ENCODE results near the gene IGFBP1. TPM values are rescaled to one million over a fixed set of nuclear protein-coding genes. Genes with fewer than 3 reads are reported as not detected.

The IGFBP1 gene
- total RNA-seq, 1 experiment from 2014 or later, result not detected

- H3K79me2 ChIP-seq (ENCODE audit: low read length), result no peaks in the 10 kb centered on the region
- no peak overlapping the region for H3K9ac ChIP-seq (ENCODE audit: low read length)
- H3K4me2 ChIP-seq (ENCODE audit: low read depth, low read length, poor library complexity, severe bottlenecking), result no peak overlapping the region
- H3K9me3 ChIP-seq (ENCODE audit: low read length), result no peaks in the 10 kb centered on the region
- H4K20me1 ChIP-seq (ENCODE audit: insufficient read depth, low read depth, low read length), result no peaks in the 10 kb centered on the region
- no peaks in the 10 kb centered on the region for H3K27me3 ChIP-seq (ENCODE audit: low read length)
- no peak overlapping the region for H3K27ac ChIP-seq (ENCODE audit: low read length)
- no peaks in the 10 kb centered on the region for H3K36me3 ChIP-seq (ENCODE audit: insufficient read depth, low read length)
- no peaks in the 10 kb centered on the region for H3K9me2 ChIP-seq (replicated peaks; ENCODE audit: insufficient read depth, low read length)
- DNase-seq, result no peak
- H3K4me1 ChIP-seq (ENCODE audit: low read length), result no peaks in the 10 kb centered on the region
- H2AFZ ChIP-seq (ENCODE audit: low read length), result no peak overlapping the region
- no peak overlapping the region for H3K4me3 ChIP-seq (ENCODE audit: low read length)
These were observed 4.2 kb downstream of the IGFBP1 start for GRCh38 chr7:45892407-45893035.

- H3K79me2 ChIP-seq (ENCODE audit: low read length), result no peaks in the 10 kb centered on the region
- H3K4me3 ChIP-seq (ENCODE audit: low read length), result no peak overlapping the region
- no peak overlapping the region for H3K9ac ChIP-seq (ENCODE audit: low read length)
- no peaks in the 10 kb centered on the region for H3K9me2 ChIP-seq (replicated peaks; ENCODE audit: insufficient read depth, low read length)
- no peak overlapping the region for H2AFZ ChIP-seq (ENCODE audit: low read length)
- H3K27me3 ChIP-seq (ENCODE audit: low read length), result no peaks in the 10 kb centered on the region
- H3K4me1 ChIP-seq (ENCODE audit: low read length), result no peaks in the 10 kb centered on the region
- no peaks in the 10 kb centered on the region for H3K9me3 ChIP-seq (ENCODE audit: low read length)
- H3K27ac ChIP-seq (ENCODE audit: low read length), result no peak overlapping the region
- H3K36me3 ChIP-seq (ENCODE audit: insufficient read depth, low read length), result no peaks in the 10 kb centered on the region
- no peak for DNase-seq
- H4K20me1 ChIP-seq (ENCODE audit: insufficient read depth, low read depth, low read length), result no peaks in the 10 kb centered on the region
- H3K4me2 ChIP-seq (ENCODE audit: low read depth, low read length, poor library complexity, severe bottlenecking), result no peak overlapping the region
These were observed 5.2 kb downstream of the IGFBP1 start for GRCh38 chr7:45893374-45893995.

GRCh38 chr7:45893996-45894664, 5.8 kb downstream of the IGFBP1 start:
- Histone ChIP-seq H4K20me1 (ENCODE audit: insufficient read depth, low read depth, low read length) (no peaks in the 10 kb centered on the region), H2AFZ (ENCODE audit: low read length) (no peak overlapping the region), H3K4me1 (ENCODE audit: low read length) (no peaks in the 10 kb centered on the region), H3K36me3 (ENCODE audit: insufficient read depth, low read length) (no peaks in the 10 kb centered on the region), H3K4me2 (ENCODE audit: low read depth, low read length, poor library complexity, severe bottlenecking) (no peak overlapping the region), H3K27me3 (ENCODE audit: low read length) (no peaks in the 10 kb centered on the region), H3K9ac (ENCODE audit: low read length) (no peak overlapping the region), H3K79me2 (ENCODE audit: low read length) (no peaks in the 10 kb centered on the region), H3K9me3 (ENCODE audit: low read length) (no peaks in the 10 kb centered on the region), H3K27ac (ENCODE audit: low read length) (no peak overlapping the region), H3K4me3 (ENCODE audit: low read length) (no peak overlapping the region), H3K9me2 (replicated peaks; ENCODE audit: insufficient read depth, low read length) (no peaks in the 10 kb centered on the region)
- no peak for DNase-seq

- no peak overlapping the region for H3K4me2 ChIP-seq (ENCODE audit: low read depth, low read length, poor library complexity, severe bottlenecking)
- no peaks in the 10 kb centered on the region for H3K36me3 ChIP-seq (ENCODE audit: insufficient read depth, low read length)
- no peak overlapping the region for H3K27ac ChIP-seq (ENCODE audit: low read length)
- no peak overlapping the region for H2AFZ ChIP-seq (ENCODE audit: low read length)
- H4K20me1 ChIP-seq (ENCODE audit: insufficient read depth, low read depth, low read length), result no peaks in the 10 kb centered on the region
- H3K4me3 ChIP-seq (ENCODE audit: low read length), result no peak overlapping the region
- no peaks in the 10 kb centered on the region for H3K27me3 ChIP-seq (ENCODE audit: low read length)
- no peak overlapping the region for H3K9ac ChIP-seq (ENCODE audit: low read length)
- H3K9me3 ChIP-seq (ENCODE audit: low read length), result no peaks in the 10 kb centered on the region
- H3K79me2 ChIP-seq (ENCODE audit: low read length), result no peaks in the 10 kb centered on the region
- DNase-seq, result no peak
- no peaks in the 10 kb centered on the region for H3K9me2 ChIP-seq (replicated peaks; ENCODE audit: insufficient read depth, low read length)
- H3K4me1 ChIP-seq (ENCODE audit: low read length), result no peaks in the 10 kb centered on the region
These were observed 6.4 kb downstream of the IGFBP1 start for GRCh38 chr7:45894665-45895062.

GRCh38 chr7:45897042-45897690, 8.9 kb downstream of the IGFBP1 start:
- no peak overlapping the region for H3K27ac ChIP-seq (ENCODE audit: low read length)
- no peaks in the 10 kb centered on the region for H3K36me3 ChIP-seq (ENCODE audit: insufficient read depth, low read length)
- no peaks in the 10 kb centered on the region for H3K9me3 ChIP-seq (ENCODE audit: low read length)
- no peaks in the 10 kb centered on the region for H3K9me2 ChIP-seq (replicated peaks; ENCODE audit: insufficient read depth, low read length)
- no peaks in the 10 kb centered on the region for H4K20me1 ChIP-seq (ENCODE audit: insufficient read depth, low read depth, low read length)
- no peak overlapping the region for H3K4me2 ChIP-seq (ENCODE audit: low read depth, low read length, poor library complexity, severe bottlenecking)
- no peaks in the 10 kb centered on the region for H3K4me1 ChIP-seq (ENCODE audit: low read length)
- no peak overlapping the region for H3K9ac ChIP-seq (ENCODE audit: low read length)
- H3K27me3 ChIP-seq (ENCODE audit: low read length), result no peaks in the 10 kb centered on the region
- H2AFZ ChIP-seq (ENCODE audit: low read length), result no peak overlapping the region
- DNase-seq, result no peak
- no peak overlapping the region for H3K4me3 ChIP-seq (ENCODE audit: low read length)
- H3K79me2 ChIP-seq (ENCODE audit: low read length), result no peaks in the 10 kb centered on the region

- Histone ChIP-seq H3K9me3 (ENCODE audit: low read length) (no peaks in the 10 kb centered on the region), H3K9ac (ENCODE audit: low read length) (no peak overlapping the region), H3K27ac (ENCODE audit: low read length) (no peak overlapping the region), H3K4me3 (ENCODE audit: low read length) (no peak overlapping the region), H4K20me1 (ENCODE audit: insufficient read depth, low read depth, low read length) (no peaks in the 10 kb centered on the region), H3K9me2 (replicated peaks; ENCODE audit: insufficient read depth, low read length) (no peaks in the 10 kb centered on the region), H3K79me2 (ENCODE audit: low read length) (no peaks in the 10 kb centered on the region), H2AFZ (ENCODE audit: low read length) (no peak overlapping the region), H3K4me1 (ENCODE audit: low read length) (no peaks in the 10 kb centered on the region), H3K36me3 (ENCODE audit: insufficient read depth, low read length) (no peaks in the 10 kb centered on the region), H3K4me2 (ENCODE audit: low read depth, low read length, poor library complexity, severe bottlenecking) (no peak overlapping the region), H3K27me3 (ENCODE audit: low read length) (no peaks in the 10 kb centered on the region; the same call in 1 of the 2 replicates)
- DNase-seq, result no peak
These were observed 9.9 kb downstream of the IGFBP1 start for GRCh38 chr7:45898222-45898621.

GRCh38 chr7:45901566-45901965, 13.3 kb downstream of the IGFBP1 start:
- Histone ChIP-seq H3K79me2 (ENCODE audit: low read length) (no peaks in the 10 kb centered on the region), H2AFZ (ENCODE audit: low read length) (no peak overlapping the region), H3K4me3 (ENCODE audit: low read length) (no peak overlapping the region), H3K4me1 (ENCODE audit: low read length) (no peaks in the 10 kb centered on the region), H3K4me2 (ENCODE audit: low read depth, low read length, poor library complexity, severe bottlenecking) (no peak overlapping the region), H3K9ac (ENCODE audit: low read length) (no peak overlapping the region), H3K9me3 (ENCODE audit: low read length) (no peaks in the 10 kb centered on the region), H4K20me1 (ENCODE audit: insufficient read depth, low read depth, low read length) (no peaks in the 10 kb centered on the region), H3K27me3 (ENCODE audit: low read length) (no peaks in the 10 kb centered on the region; the same call in 1 of the 2 replicates), H3K36me3 (ENCODE audit: insufficient read depth, low read length) (no peaks in the 10 kb centered on the region), H3K27ac (ENCODE audit: low read length) (no peak overlapping the region), H3K9me2 (replicated peaks; ENCODE audit: insufficient read depth, low read length) (no peaks in the 10 kb centered on the region)
- DNase-seq, result no peak

- no peaks in the 10 kb centered on the region for H3K9me2 ChIP-seq (replicated peaks; ENCODE audit: insufficient read depth, low read length)
- no peaks in the 10 kb centered on the region; the same call in 1 of the 2 replicates for H3K27me3 ChIP-seq (ENCODE audit: low read length)
These were observed 14.5 kb downstream of the IGFBP1 start for GRCh38 chr7:45902820-45903219.

More at GRCh38 chr7:45902820-45903219, 14.5 kb downstream of the IGFBP1 start:
- no peaks in the 10 kb centered on the region for H3K79me2 ChIP-seq (ENCODE audit: low read length)
- no peak for DNase-seq
- no peaks in the 10 kb centered on the region for H3K9me3 ChIP-seq (ENCODE audit: low read length)
- no peak overlapping the region for H3K27ac ChIP-seq (ENCODE audit: low read length)
- no peaks in the 10 kb centered on the region for H4K20me1 ChIP-seq (ENCODE audit: insufficient read depth, low read depth, low read length)
- no peak overlapping the region for H2AFZ ChIP-seq (ENCODE audit: low read length)
- H3K4me1 ChIP-seq (ENCODE audit: low read length), result no peaks in the 10 kb centered on the region
- no peaks in the 10 kb centered on the region for H3K36me3 ChIP-seq (ENCODE audit: insufficient read depth, low read length)
- no peak overlapping the region for H3K4me3 ChIP-seq (ENCODE audit: low read length)
- no peak overlapping the region for H3K9ac ChIP-seq (ENCODE audit: low read length)
- H3K4me2 ChIP-seq (ENCODE audit: low read depth, low read length, poor library complexity, severe bottlenecking), result no peak overlapping the region
